Measurements from ENCODE around the gene TCFL5.

Gene TCFL5

GRCh38 chr20:62814060-62814708, 47.4 kb downstream of the TCFL5 start:
- no peaks in the 10 kb centered on the region for H3K4me1 ChIP-seq (ENCODE audit: insufficient read depth, low read length, severe bottlenecking)
- H3K4me3 ChIP-seq (ENCODE audit: low read depth, low read length, poor library complexity, severe bottlenecking): no peak overlapping the region
- no peaks in the 10 kb centered on the region for H3K9me2 ChIP-seq (ENCODE audit: low read depth, low read length)
- H3K9me3 ChIP-seq (ENCODE audit: low read length): no peaks in the 10 kb centered on the region
- no peaks in the 10 kb centered on the region for H3F3A ChIP-seq (ENCODE audit: insufficient read depth, low read length)
- no peaks in the 10 kb centered on the region; the same call in 1 of the 2 replicates for H3K27me3 ChIP-seq (ENCODE audit: insufficient read depth, low read length)
- no peak overlapping the region for H2AFZ ChIP-seq (ENCODE audit: low read length)
- H3K4me2 ChIP-seq (ENCODE audit: low read length): no peak overlapping the region
- TF ChIP-seq EZH2 (IDR thresholded peaks at IDR 0.05; ENCODE audit: borderline replicate concordance, low read length) (no peak), CTCF (IDR thresholded peaks at IDR 0.05; ENCODE audit: low read length) (no peak)
- no peak overlapping the region for H3K9ac ChIP-seq (ENCODE audit: low read length)
- no peaks in the 10 kb centered on the region for H3K79me2 ChIP-seq (ENCODE audit: insufficient read depth, low read length)
- H3K27ac ChIP-seq (ENCODE audit: low read depth, low read length, poor library complexity, severe bottlenecking): no peak overlapping the region
- H4K20me1 ChIP-seq (ENCODE audit: insufficient read depth, low read length): no peaks in the 10 kb centered on the region
- peaks cover 47% of the 10 kb centered on the region for H3K36me3 ChIP-seq (ENCODE audit: insufficient read depth, low read length)

GRCh38 chr20:62813588-62813987, 48.0 kb downstream of the TCFL5 start:
- H3K27me3 ChIP-seq (ENCODE audit: insufficient read depth, low read length): no peaks in the 10 kb centered on the region; the same call in 1 of the 2 replicates
- no peak for TF ChIP-seq CTCF (IDR thresholded peaks at IDR 0.05; ENCODE audit: low read length)
- no peak for TF ChIP-seq EZH2 (IDR thresholded peaks at IDR 0.05; ENCODE audit: borderline replicate concordance, low read length)
- H3K4me3 ChIP-seq (ENCODE audit: low read depth, low read length, poor library complexity, severe bottlenecking): no peak overlapping the region
- no peak overlapping the region for H3K4me2 ChIP-seq (ENCODE audit: low read length)
- H3K4me1 ChIP-seq (ENCODE audit: insufficient read depth, low read length, severe bottlenecking): no peaks in the 10 kb centered on the region
- no peaks in the 10 kb centered on the region for H4K20me1 ChIP-seq (ENCODE audit: insufficient read depth, low read length)
- H3K27ac ChIP-seq (ENCODE audit: low read depth, low read length, poor library complexity, severe bottlenecking): no peak overlapping the region
- peaks cover 52% of the 10 kb centered on the region for H3K36me3 ChIP-seq (ENCODE audit: insufficient read depth, low read length)
- H3K9me2 ChIP-seq (ENCODE audit: low read depth, low read length): no peaks in the 10 kb centered on the region
- no peaks in the 10 kb centered on the region for H3F3A ChIP-seq (ENCODE audit: insufficient read depth, low read length)
- H3K79me2 ChIP-seq (ENCODE audit: insufficient read depth, low read length): no peaks in the 10 kb centered on the region
- no peaks in the 10 kb centered on the region for H3K9me3 ChIP-seq (ENCODE audit: low read length)
- H2AFZ ChIP-seq (ENCODE audit: low read length): no peak overlapping the region
- no peak overlapping the region for H3K9ac ChIP-seq (ENCODE audit: low read length)

GRCh38 chr20:62812907-62813200, 48.8 kb downstream of the TCFL5 start:
- no peak overlapping the region for H3K27ac ChIP-seq (ENCODE audit: low read depth, low read length, poor library complexity, severe bottlenecking)
- H3F3A ChIP-seq (ENCODE audit: insufficient read depth, low read length): no peaks in the 10 kb centered on the region
- no peak overlapping the region for H3K4me2 ChIP-seq (ENCODE audit: low read length)
- no peaks in the 10 kb centered on the region for H3K9me2 ChIP-seq (ENCODE audit: low read depth, low read length)
- H2AFZ ChIP-seq (ENCODE audit: low read length): no peak overlapping the region
- H3K4me1 ChIP-seq (ENCODE audit: insufficient read depth, low read length, severe bottlenecking): peaks cover under 1% of the 10 kb centered on the region
- no peak overlapping the region for H3K4me3 ChIP-seq (ENCODE audit: low read depth, low read length, poor library complexity, severe bottlenecking)
- peaks cover 59% of the 10 kb centered on the region for H3K36me3 ChIP-seq (ENCODE audit: insufficient read depth, low read length)
- no peak overlapping the region for H3K9ac ChIP-seq (ENCODE audit: low read length)
- H3K79me2 ChIP-seq (ENCODE audit: insufficient read depth, low read length): no peaks in the 10 kb centered on the region
- no peak for TF ChIP-seq EZH2 (IDR thresholded peaks at IDR 0.05; ENCODE audit: borderline replicate concordance, low read length)
- TF ChIP-seq CTCF (IDR thresholded peaks at IDR 0.05; ENCODE audit: low read length): no peak
- H3K9me3 ChIP-seq (ENCODE audit: low read length): no peaks in the 10 kb centered on the region
- H4K20me1 ChIP-seq (ENCODE audit: insufficient read depth, low read length): no peaks in the 10 kb centered on the region
- no peaks in the 10 kb centered on the region; the same call in 1 of the 2 replicates for H3K27me3 ChIP-seq (ENCODE audit: insufficient read depth, low read length)

Measured in OCI-LY1 (cell line).